Sciatic nerve (tissue), 2 donors: ENCODE data around the gene ABHD6. TPM values are rescaled to one million over a fixed set of nuclear protein-coding genes. Genes with fewer than 3 reads are reported as not detected.
A peak's percentile ranks its signal among the peaks of the same experiment; 100 is the strongest.
"Not testable (repeated sequence)": the region's sequence is repeated elsewhere in the genome, so short reads cannot be mapped to it uniquely, and the experiment has no call there.

Experiments
- ATAC-seq: fragments of 200-7000 bp; cut with Tn5 transposase; one replicate; pipeline ENCODE4 v1.9.1; 2020; ENCODE audit warnings: mild to moderate bottlenecking, moderate library complexity
- DNase-seq: peaks from one replicate; pipeline ENCODE4 v3.0.0-alpha.2; 2020; ENCODE audit warnings: low spot score
- intact Hi-C: fragments of 100-400 bp; cut with DNase I; formaldehyde crosslinking; loops from one replicate; pipeline ENCODE4 v1.14.2; 2022
- total RNA-seq: library from RNA; stranded (reverse); fragmentation: NEBNext Ultra II Directional; extraction: Animal tissue kit (Norgen Biotek cat#: 25700); gene quantifications from one replicate; pipeline ENCODE4 v1.2.1, GENCODE V29; 2021
- donor health status: DM: no; HTN: no; CAD: no.
- donor health status: DM: no; HTN: no; CAD: no.

ABHD6 gene
- total RNA-seq = 14.0 TPM

DNA sequence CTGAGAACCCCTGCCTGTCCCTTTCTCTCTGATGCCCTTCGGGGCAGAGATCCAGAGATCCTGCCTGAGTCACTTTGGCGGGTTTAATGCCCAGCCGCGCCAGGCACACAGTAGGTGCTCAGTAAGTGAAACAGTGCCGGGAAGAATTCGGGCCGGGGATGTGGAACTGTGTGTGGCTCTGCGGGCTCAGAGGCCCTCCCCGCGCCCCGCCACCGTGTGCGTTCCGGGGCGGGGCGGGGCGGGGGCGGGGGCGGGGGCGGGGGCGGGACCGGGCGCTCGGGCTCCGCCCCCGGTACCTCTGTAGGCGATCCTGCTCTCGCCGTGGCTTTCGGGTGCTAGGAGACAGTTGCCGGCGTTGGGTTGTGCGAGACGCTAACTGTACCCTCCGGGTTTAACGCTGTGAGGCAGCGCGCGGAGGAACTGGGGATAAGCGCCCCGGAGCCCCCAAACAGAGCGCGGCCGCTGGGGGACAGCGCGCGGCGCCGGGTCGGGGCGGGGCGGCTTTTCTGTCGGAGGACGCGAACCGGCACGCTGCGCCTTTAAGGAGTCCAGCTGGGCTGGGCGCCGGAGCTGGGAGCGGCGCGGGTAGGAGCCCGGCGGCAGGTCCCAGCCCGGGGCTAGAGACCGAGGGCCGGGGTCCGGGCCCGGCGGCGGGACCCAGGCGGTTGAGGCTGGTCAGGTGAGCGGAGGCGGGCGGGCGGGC lies at the start of gene ABHD6:
Gene ABHD6 (plus strand): TSS at position 555 of the 703 bp plus-strand sequence. CDS start 18,795 bp downstream, outside the sequence.
- peak; percentile 93 for ATAC-seq
- intact Hi-C loops = no loop called here
- peak; percentile 89 for DNase-seq

- DNase-seq (no peak), ATAC-seq (no peak)
- intact Hi-C loops = no loop called here
These were observed 49.4 kb upstream of the ABHD6 start for GRCh38 chr3:58188173-58188564.

DNA sequence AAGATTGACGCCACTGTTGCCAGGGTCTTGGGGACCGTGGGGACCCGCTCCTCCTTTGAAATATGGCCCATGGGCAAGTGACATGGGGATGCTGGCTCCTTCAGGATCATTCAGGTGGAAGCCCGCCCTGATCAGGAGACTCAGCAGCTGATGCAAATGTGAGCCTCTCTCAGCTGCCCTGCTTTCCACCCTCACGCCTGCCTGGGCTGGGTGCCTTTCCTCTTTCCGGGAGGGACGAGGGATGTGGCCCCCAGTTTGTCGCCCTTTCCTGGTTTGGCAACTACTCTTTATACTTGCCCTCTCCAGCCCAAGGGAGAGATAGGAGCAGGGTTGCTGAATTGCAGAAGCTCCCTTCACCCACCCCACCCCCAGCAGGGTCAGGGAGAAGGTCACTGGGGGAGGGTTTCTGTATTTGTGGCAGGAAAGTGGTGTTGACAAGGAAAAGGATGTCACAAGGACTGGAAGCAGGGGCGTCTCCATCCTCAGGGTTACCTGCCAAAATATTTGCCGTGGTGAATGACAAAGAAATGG lies 48.6 kb upstream of the ABHD6 start:
- no peak for DNase-seq
- intact Hi-C loops = no loop called here
- ATAC-seq = no peak

DNA sequence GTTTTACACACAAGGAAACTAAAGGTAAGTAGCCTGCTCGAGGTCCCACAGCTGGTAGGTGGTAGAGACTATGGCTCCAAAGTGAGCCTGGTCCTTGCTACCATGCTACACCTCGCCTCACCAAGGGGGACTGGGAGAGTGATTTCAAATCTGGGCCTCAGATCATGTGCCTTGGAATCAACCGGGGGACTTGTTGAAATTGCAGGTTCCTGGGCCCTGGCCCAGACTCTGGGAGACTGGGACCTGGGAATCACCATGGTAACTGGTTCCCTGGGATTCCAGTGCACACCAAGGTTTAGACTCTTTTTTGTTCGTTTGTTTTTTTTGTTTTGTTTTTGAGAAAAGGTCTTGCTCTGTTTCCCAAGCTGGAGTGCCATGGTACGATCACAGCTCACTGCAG lies 47.9 kb upstream of the ABHD6 start:
- ATAC-seq (no peak), DNase-seq (no peak)
- intact Hi-C loops = no loop called here

- intact Hi-C loops = no loop called here
- no peak for ATAC-seq
- DNase-seq = no peak
These were observed 47.3 kb upstream of the ABHD6 start for GRCh38 chr3:58190291-58190690.

- intact Hi-C loops = no loop called here
- no peak for DNase-seq
- no peak for ATAC-seq
These were observed 46.7 kb upstream of the ABHD6 start for GRCh38 chr3:58190882-58191281.

- ATAC-seq (no peak), DNase-seq (no peak)
- intact Hi-C loops = no loop called here
These were observed 46.1 kb upstream of the ABHD6 start for GRCh38 chr3:58191361-58191991.

DNA sequence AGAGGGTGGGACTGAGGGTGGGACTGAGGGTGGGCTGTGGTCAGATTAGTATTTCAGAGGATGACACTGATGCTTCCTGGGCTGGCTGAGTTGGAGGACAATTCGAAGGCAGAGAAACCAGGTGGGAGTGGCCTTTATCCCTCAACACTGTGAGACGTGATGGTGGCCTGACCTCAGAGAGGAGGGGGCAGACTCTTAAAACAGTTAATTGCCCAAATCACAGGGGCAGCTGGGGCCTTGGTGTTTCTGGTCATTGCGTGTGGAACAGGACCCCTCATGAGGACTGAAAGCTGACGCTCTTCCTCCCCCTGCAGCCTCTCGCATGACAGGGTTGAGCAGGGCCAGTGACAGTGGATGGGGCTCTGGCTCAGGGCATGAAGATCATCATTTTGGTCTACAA lies 45.5 kb upstream of the ABHD6 start:
- ATAC-seq (no peak), DNase-seq (no peak)
- intact Hi-C loops = no loop called here

GRCh38 chr3:58193682-58194407 lies 43.7 kb upstream of the ABHD6 start:
- DNase-seq = no peak
- ATAC-seq = no peak
- intact Hi-C loops = no loop called here

- ATAC-seq = no peak
- intact Hi-C loops = no loop called here
- DNase-seq = no peak
These were observed 40.0 kb upstream of the ABHD6 start for GRCh38 chr3:58197588-58197987.

DNA sequence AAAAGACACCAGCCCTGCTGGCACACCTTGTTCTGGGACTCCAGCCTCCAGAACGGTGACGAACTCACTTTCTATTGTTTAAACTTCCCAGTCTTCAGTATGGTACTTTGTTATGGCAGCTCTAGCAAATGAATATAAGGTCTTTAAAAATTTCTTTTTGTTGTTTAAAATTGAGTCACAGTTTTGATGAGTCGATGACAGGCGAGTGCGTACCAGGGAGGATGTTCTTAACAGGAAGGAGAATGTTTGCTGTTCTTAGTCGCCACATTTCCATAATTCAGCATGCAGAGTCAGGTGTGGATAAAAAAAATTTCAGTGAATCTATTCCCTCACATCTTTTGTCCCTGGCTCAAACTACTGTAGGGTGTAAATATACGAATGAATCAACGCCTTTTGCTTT lies 39.2 kb upstream of the ABHD6 start:
- peak; percentile 9 for ATAC-seq
- no peak for DNase-seq
- intact Hi-C loops = no loop called here

GRCh38 chr3:58198804-58199203 lies 38.8 kb upstream of the ABHD6 start:
- intact Hi-C loops = no loop called here
- DNase-seq = no peak
- peak; percentile 67 for ATAC-seq

GRCh38 chr3:58200121-58200709 lies 37.4 kb upstream of the ABHD6 start:
- no peak for DNase-seq
- intact Hi-C loops = no loop called here
- ATAC-seq = no peak

DNA sequence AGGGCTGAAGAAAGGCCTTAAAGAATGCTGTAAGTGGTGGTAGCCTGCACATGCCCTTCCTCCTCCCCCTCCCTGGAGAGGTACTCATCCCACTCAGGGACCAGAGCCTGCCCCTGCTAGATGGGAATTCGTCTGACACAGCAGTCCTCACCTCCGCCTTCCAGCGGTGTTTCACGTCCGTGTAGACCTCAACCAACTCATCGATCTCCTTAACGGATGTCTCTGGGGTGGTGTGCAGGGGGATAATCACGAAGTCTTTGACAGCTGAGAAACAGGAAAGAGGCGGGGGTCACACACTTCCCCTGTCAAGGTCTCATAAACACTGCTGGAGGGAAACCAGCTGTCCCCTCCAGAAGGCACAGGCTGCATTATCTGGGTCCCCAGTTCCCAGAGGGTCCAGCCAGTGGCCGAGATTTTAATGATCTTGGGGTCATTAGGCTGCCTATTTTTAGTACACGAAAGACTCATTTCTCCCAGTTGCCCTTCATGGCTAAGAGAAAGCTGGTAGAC lies 36.7 kb upstream of the ABHD6 start:
- intact Hi-C loops = no loop called here
- DNase-seq = no peak
- no peak for ATAC-seq

- ATAC-seq, DNase-seq, intact Hi-C loops: not testable (repeated sequence)
These were observed 36.1 kb upstream of the ABHD6 start for GRCh38 chr3:58201451-58201850.

- ATAC-seq (no peak), DNase-seq (no peak)
- intact Hi-C loops = no loop called here
These were observed 34.7 kb upstream of the ABHD6 start for GRCh38 chr3:58202917-58203360.

DNA sequence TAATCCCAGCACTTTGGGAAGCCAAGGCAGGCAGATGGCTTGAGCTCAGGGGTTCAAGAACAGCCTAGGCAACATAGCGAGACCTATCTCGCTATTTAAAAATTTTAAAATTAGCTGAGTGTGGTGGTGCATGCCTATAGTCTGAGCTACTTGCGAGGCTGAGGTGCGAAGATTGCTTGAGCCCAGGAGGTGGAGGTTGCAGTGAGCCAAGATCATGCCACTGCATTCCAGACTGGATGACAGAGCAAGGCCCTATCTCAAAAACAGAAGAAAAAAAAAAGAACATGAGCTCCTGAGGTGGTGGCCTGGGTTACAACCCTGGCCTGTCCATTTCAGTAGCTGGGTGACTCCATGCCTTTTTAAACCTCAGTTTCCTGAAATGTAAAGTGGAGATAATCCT lies 34.1 kb upstream of the ABHD6 start:
- no peak for DNase-seq
- intact Hi-C loops = no loop called here
- ATAC-seq = no peak

- no peak for DNase-seq
- intact Hi-C loops = no loop called here
- ATAC-seq = no peak
These were observed 32.9 kb upstream of the ABHD6 start for GRCh38 chr3:58204720-58205119.

DNA sequence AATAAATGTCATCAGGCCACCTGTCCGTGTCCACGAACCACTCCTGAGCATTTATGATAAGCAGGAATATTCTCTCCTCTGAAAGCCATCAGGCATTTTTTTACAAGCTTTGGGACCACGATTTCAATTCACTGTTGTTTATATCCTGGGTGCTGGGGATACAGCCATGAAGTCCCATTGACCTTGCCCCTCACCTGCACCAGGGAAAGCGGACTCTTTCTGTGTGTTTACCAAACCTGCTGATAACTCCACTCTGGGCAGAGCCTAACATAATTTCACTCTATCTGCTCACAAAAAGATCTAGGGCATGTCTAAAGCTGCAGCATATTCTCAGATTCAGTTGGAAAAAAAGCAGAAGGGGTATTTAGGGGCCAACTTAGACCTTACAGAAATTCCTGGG lies 31.6 kb upstream of the ABHD6 start:
- ATAC-seq (no peak), DNase-seq (no peak)
- intact Hi-C loops = no loop called here
